Head of caudate nucleus (tissue), 42 donors: ENCODE results near the gene PLGRKT.
"Not testable (repeated sequence)": the region's sequence is repeated elsewhere in the genome, so short reads cannot be mapped to it uniquely, and the experiment has no call there.

ENCODE experiments used
- DNase-seq, 42 donors: peaks; one replicate each; pipeline versions ENCODE4 v3.0.0 to v3.0.0-alpha.2; 2020 to 2021; ENCODE audit warnings: mixed read lengths in 7 of 42
- intact Hi-C: fragments of 100-400 bp; cut with DNase I; formaldehyde crosslinking; loops from one replicate; pipeline ENCODE4 v1.15.0; 2022

The PLGRKT gene

GRCh38 chr9:5455181-5455580, 17.5 kb upstream of the PLGRKT start:
- intact Hi-C loops: loop anchor here (10.0 kb wide), 1 partner anchor 130 kb away; no protein-coding TSS in a partner anchor
- no peak for DNase-seq

- intact Hi-C loops: loop anchor here (10.0 kb wide), 1 partner anchor 131 kb away; no protein-coding TSS in a partner anchor
- DNase-seq: no peak
These were observed 15.9 kb upstream of the PLGRKT start for GRCh38 chr9:5453673-5454072.

GRCh38 chr9:5453004-5453403, 15.3 kb upstream of the PLGRKT start:
- intact Hi-C loops: loop anchor here (10.0 kb wide), 1 partner anchor 132 kb away; no protein-coding TSS in a partner anchor
- DNase-seq: no peak

GRCh38 chr9:5452286-5452609, 14.5 kb upstream of the PLGRKT start:
- intact Hi-C loops: loop anchor here (10.0 kb wide), 1 partner anchor 133 kb away; no protein-coding TSS in a partner anchor
- DNase-seq: no peak

- intact Hi-C loops: loop anchor here (10.0 kb wide), 1 partner anchor 134 kb away; no protein-coding TSS in a partner anchor
- DNase-seq: peak; percentile 54 to 91 (median 82)
These were observed 12.8 kb upstream of the PLGRKT start, which contains the start of gene CD274 for GRCh38 chr9:5450359-5451091. CD274 (plus strand) TSS chr9:5450542; CDS start chr9:5456114, 5,572 bp downstream.

GRCh38 chr9:5449521-5450358, 12.0 kb upstream of the PLGRKT start:
- DNase-seq: no peak
- intact Hi-C loops: loop anchor here (10.0 kb wide), 2 partner anchors 135 to 685 kb away; no protein-coding TSS in a partner anchor

- intact Hi-C loops: loop anchor here (10.0 kb wide), 1 partner anchor 684 kb away; no protein-coding TSS in a partner anchor
These were observed 11.0 kb upstream of the PLGRKT start for GRCh38 chr9:5448461-5449435.

GRCh38 chr9:5448016-5448415, 10.3 kb upstream of the PLGRKT start:
- intact Hi-C loops: loop anchor here (10.0 kb wide), 1 partner anchor 683 kb away; no protein-coding TSS in a partner anchor
- DNase-seq: no peak

More at GRCh38 chr9:5448461-5449435, 11.0 kb upstream of the PLGRKT start:
- DNase-seq: no peak

- intact Hi-C loops: loop anchor here (10.0 kb wide), 1 partner anchor 683 kb away; no protein-coding TSS in a partner anchor
- DNase-seq: no peak
These were observed 9.6 kb upstream of the PLGRKT start for GRCh38 chr9:5447337-5447736.

- no peak for DNase-seq
- intact Hi-C loops: loop anchor here (10.0 kb wide), 1 partner anchor 682 kb away; no protein-coding TSS in a partner anchor
These were observed 8.9 kb upstream of the PLGRKT start for GRCh38 chr9:5446451-5447236.

- DNase-seq: no peak
- intact Hi-C loops: loop anchor here (10.0 kb wide), 1 partner anchor 681 kb away; no protein-coding TSS in a partner anchor
These were observed 8.2 kb upstream of the PLGRKT start for GRCh38 chr9:5445886-5446285.

- not testable (repeated sequence) for DNase-seq
- intact Hi-C loops: loop anchor here (10.0 kb wide), 1 partner anchor 680 kb away; no protein-coding TSS in a partner anchor
These were observed 7.4 kb upstream of the PLGRKT start for GRCh38 chr9:5445096-5445495.

- no peak for DNase-seq
- intact Hi-C loops: loop anchor here (5.0 to 10.0 kb wide), 2 partner anchors 257 to 679 kb away; partner anchors contain the start of gene INSL6
These were observed 6.1 kb upstream of the PLGRKT start for GRCh38 chr9:5443850-5444249.

GRCh38 chr9:5442400-5443011, 4.8 kb upstream of the PLGRKT start:
- peak in 24 of 42 donors; percentile 28 to 79 (median 54) for DNase-seq
- intact Hi-C loops: loop anchor here (5.0 to 10.0 kb wide), 2 partner anchors 255 to 678 kb away; partner anchors contain the start of gene INSL6

- DNase-seq: no peak
- intact Hi-C loops: loop anchor here (5.0 to 10.0 kb wide), 2 partner anchors 254 to 676 kb away; partner anchors contain the start of gene INSL6
These were observed 3.3 kb upstream of the PLGRKT start for GRCh38 chr9:5441043-5441442.

- DNase-seq: no peak
- intact Hi-C loops: loop anchor here (5.0 to 10.0 kb wide), 2 partner anchors 253 to 676 kb away; partner anchors contain the start of gene INSL6
These were observed 2.7 kb upstream of the PLGRKT start for GRCh38 chr9:5440426-5440825.
